ENCODE results near the gene FOXQ1. TPM values are rescaled to one million over a fixed set of nuclear protein-coding genes. Genes with fewer than 3 reads are reported as not detected.

The FOXQ1 gene
- total RNA-seq, 1 experiment from 2014 or later: 11.7 TPM

- no peak overlapping the region for H3K27ac ChIP-seq (ENCODE audit: low read length)
- H3K27me3 ChIP-seq (ENCODE audit: control insufficient read depth, insufficient read depth, low read length): no peaks in the 10 kb centered on the region
- H3K4me3 ChIP-seq (ENCODE audit: low read depth in 2 of 2, low read length in 2 of 2): no peak overlapping the region
- no peaks in the 10 kb centered on the region for H3K4me1 ChIP-seq (ENCODE audit: control insufficient read depth, insufficient read depth, low read length)
- no peak for DNase-seq (ENCODE audit: low read depth, low spot score)
- BruUV-seq (replicated peaks): no TSS peak
- H3K9me3 ChIP-seq (ENCODE audit: control insufficient read depth, insufficient read depth, low read depth, low read length): no peaks in the 10 kb centered on the region
- ChIA-PET CTCF (no interaction called here), POLR2A (no interaction called here)
- in situ Hi-C loops (cut with HindIII; ENCODE audit: low pct_unique_long_range_greater_than_20kb, low sequenced_read_pairs): no loop called here
- H3K36me3 ChIP-seq (ENCODE audit: control insufficient read depth, insufficient read depth, low read length): no peaks in the 10 kb centered on the region
- intact Hi-C loops (cut with micrococcal nuclease; ENCODE audit: unreplicated experiment): no loop called here
- no peak for ATAC-seq
- TF ChIP-seq SIN3A (IDR thresholded peaks at IDR 0.05; ENCODE audit: borderline replicate concordance, insufficient read depth, low read depth, low read length) (no peak), POLR2AphosphoS5 (IDR thresholded peaks at IDR 0.05; ENCODE audit: low read depth, low read length) (no peak), REST (IDR thresholded peaks at IDR 0.05; ENCODE audit: insufficient read depth in 1 of 2, low read depth in 2 of 2, low read length in 1 of 2) (no peak), CTCF (IDR thresholded peaks at IDR 0.05) (no peak), TCF7L2 (IDR thresholded peaks at IDR 0.05; ENCODE audit: low read depth, low read length) (no peak)
These were observed 24.8 kb upstream of the FOXQ1 start for GRCh38 chr6:1287103-1287591.

GRCh38 chr6:1290086-1290485 lies 21.8 kb upstream of the FOXQ1 start:
- H3K27ac ChIP-seq (ENCODE audit: low read length): no peak overlapping the region
- H3K36me3 ChIP-seq (ENCODE audit: control insufficient read depth, insufficient read depth, low read length): no peaks in the 10 kb centered on the region
- no peaks in the 10 kb centered on the region for H3K27me3 ChIP-seq (ENCODE audit: control insufficient read depth, insufficient read depth, low read length)
- TF ChIP-seq REST (IDR thresholded peaks at IDR 0.05; ENCODE audit: insufficient read depth in 1 of 2, low read depth in 2 of 2, low read length in 1 of 2): no peak
- no peak for TF ChIP-seq POLR2AphosphoS5 (IDR thresholded peaks at IDR 0.05; ENCODE audit: low read depth, low read length)
- TF ChIP-seq TCF7L2 (IDR thresholded peaks at IDR 0.05; ENCODE audit: low read depth, low read length): no peak
- TF ChIP-seq SIN3A (IDR thresholded peaks at IDR 0.05; ENCODE audit: borderline replicate concordance, insufficient read depth, low read depth, low read length): no peak
- no peak for TF ChIP-seq CTCF (IDR thresholded peaks at IDR 0.05)
- H3K9me3 ChIP-seq (ENCODE audit: control insufficient read depth, insufficient read depth, low read depth, low read length): no peaks in the 10 kb centered on the region
- no peaks in the 10 kb centered on the region for H3K4me1 ChIP-seq (ENCODE audit: control insufficient read depth, insufficient read depth, low read length)
- no TSS peak for BruUV-seq (replicated peaks)
- CTCF ChIA-PET: no interaction called here
- intact Hi-C loops (cut with micrococcal nuclease; ENCODE audit: unreplicated experiment) (no loop called here), in situ Hi-C loops (cut with HindIII; ENCODE audit: low pct_unique_long_range_greater_than_20kb, low sequenced_read_pairs) (no loop called here)
- POLR2A ChIA-PET: no interaction called here
- DNase-seq (ENCODE audit: low read depth, low spot score) (no peak), ATAC-seq (no peak)
- H3K4me3 ChIP-seq (ENCODE audit: low read depth in 2 of 2, low read length in 2 of 2): no peak overlapping the region

Data from Panc1 (cell line).